Duodenal mucosa (tissue), 2 donors: ENCODE measurements around the gene CLEC12A.
"Not testable (repeated sequence)": the region's sequence is repeated elsewhere in the genome, so short reads cannot be mapped to it uniquely, and the experiment has no call there.

Experiments
- H3K27ac ChIP-seq: one replicate; pipeline ENCODE4 v1.7.0; 2013; ENCODE audit warnings: low read depth, low read length
- H3K27me3 ChIP-seq, 2 donors: one replicate each; pipeline ENCODE4 v1.7.0; 2013; ENCODE audit warnings: low read length in 2 of 2, control low read depth in 1 of 2; ENCODE audit not compliant: insufficient read depth in 2 of 2, control insufficient read depth in 1 of 2
- H3K36me3 ChIP-seq, 2 donors: one replicate each; pipeline ENCODE4 v1.7.0; 2013; ENCODE audit warnings: low read length in 2 of 2, control low read depth in 1 of 2; ENCODE audit not compliant: insufficient read depth in 2 of 2, control insufficient read depth in 1 of 2
- H3K4me1 ChIP-seq, 2 donors: one replicate each; pipeline ENCODE4 v1.7.0; 2013; ENCODE audit warnings: low read length in 2 of 2, control low read depth in 1 of 2; ENCODE audit not compliant: insufficient read depth in 2 of 2, control insufficient read depth in 1 of 2
- H3K4me3 ChIP-seq, 2 donors: one replicate each; pipeline ENCODE4 v1.7.0; 2013; ENCODE audit warnings: low read length in 2 of 2, low read depth in 1 of 2
- H3K9ac ChIP-seq, 2 donors: one replicate each; pipeline ENCODE4 v1.7.0; 2013; ENCODE audit warnings: low read length in 2 of 2, low read depth in 1 of 2
- H3K9me3 ChIP-seq, 2 donors: one replicate each; pipeline ENCODE4 v1.7.0; 2013; ENCODE audit warnings: low read length in 2 of 2, control low read depth in 1 of 2; ENCODE audit not compliant: control insufficient read depth in 1 of 2

The CLEC12A gene

GRCh38 chr12:9961106-9961505 lies 10.1 kb upstream of the CLEC12A start:
- H3K9me3 ChIP-seq, result no peaks in the 10 kb centered on the region
- no peak overlapping the region for H3K27ac ChIP-seq
- no peaks in the 10 kb centered on the region for H3K4me1 ChIP-seq
- no peak overlapping the region for H3K9ac ChIP-seq
- no peaks in the 10 kb centered on the region for H3K27me3 ChIP-seq
- H3K4me3 ChIP-seq, result no peak overlapping the region
- H3K36me3 ChIP-seq, result no peaks in the 10 kb centered on the region

GRCh38 chr12:9961901-9962300 lies 9.3 kb upstream of the CLEC12A start:
- Histone ChIP-seq H3K4me3 (no peak overlapping the region), H3K27me3 (no peaks in the 10 kb centered on the region)

DNA sequence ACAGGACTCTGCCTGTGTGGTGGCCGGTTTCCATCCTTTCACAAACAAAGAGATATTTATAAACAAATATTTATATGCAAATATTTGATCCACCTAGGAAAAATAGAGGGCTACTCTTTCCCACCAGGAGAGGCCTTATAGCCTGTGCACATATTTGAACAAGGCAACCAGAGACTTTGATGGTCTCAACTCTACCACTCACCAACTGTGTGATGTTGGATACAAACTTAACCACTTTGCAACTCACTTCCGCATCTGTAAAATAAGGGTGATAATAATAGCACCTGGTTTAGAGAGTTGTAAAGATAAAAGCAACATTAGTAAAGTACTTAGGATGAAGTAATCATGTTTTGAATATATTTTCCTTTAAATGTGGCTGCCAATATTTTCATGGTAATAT lies 1.5 kb upstream of the CLEC12A start:
- Histone ChIP-seq H3K27me3 (no peaks in the 10 kb centered on the region), H3K9me3 (no peaks in the 10 kb centered on the region), H3K36me3 (no peaks in the 10 kb centered on the region), H3K4me3 (no peak overlapping the region), H3K4me1 (no peaks in the 10 kb centered on the region), H3K9ac (no peak overlapping the region), H3K27ac (no peak overlapping the region)

More at GRCh38 chr12:9961901-9962300, 9.3 kb upstream of the CLEC12A start:
- Histone ChIP-seq H3K27ac (no peak overlapping the region), H3K9me3 (no peaks in the 10 kb centered on the region), H3K4me1 (no peaks in the 10 kb centered on the region), H3K36me3 (no peaks in the 10 kb centered on the region), H3K9ac (no peak overlapping the region)

- Histone ChIP-seq H3K27me3 (no peaks in the 10 kb centered on the region), H3K36me3 (no peaks in the 10 kb centered on the region), H3K9me3 (no peaks in the 10 kb centered on the region), H3K4me1 (no peaks in the 10 kb centered on the region), H3K4me3 (no peak overlapping the region), H3K27ac (no peak overlapping the region), H3K9ac (no peak overlapping the region)
Measured at GRCh38 chr12:9973949-9974348, 2.7 kb downstream of the CLEC12A start.

- H3K4me1 ChIP-seq, H3K9me3 ChIP-seq, H3K36me3 ChIP-seq, H3K27ac ChIP-seq, H3K27me3 ChIP-seq, H3K9ac ChIP-seq, H3K4me3 ChIP-seq: not testable (repeated sequence)
Measured at GRCh38 chr12:9974731-9975130, 3.5 kb downstream of the CLEC12A start.

DNA sequence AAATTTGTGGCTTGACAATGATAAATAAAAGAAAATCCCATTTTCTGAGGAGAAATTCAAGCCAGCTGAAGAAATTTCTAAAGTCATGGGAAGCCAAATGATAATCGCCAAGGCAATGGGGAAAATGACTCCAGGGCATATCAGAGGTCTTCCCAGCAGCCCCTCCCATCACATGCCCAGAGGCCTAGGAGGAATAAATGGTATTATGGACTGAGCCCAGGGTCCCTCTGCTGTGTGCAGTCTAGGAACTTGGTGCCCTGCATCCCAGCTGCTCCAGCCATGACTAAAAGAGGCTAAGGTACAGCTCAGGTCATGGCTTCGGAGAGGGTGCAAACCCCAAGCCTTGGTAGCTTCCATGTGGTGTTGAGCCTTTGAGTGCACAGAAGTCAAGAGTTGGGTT lies 4.4 kb downstream of the CLEC12A start:
- H3K9ac ChIP-seq, result no peak overlapping the region
- no peak overlapping the region for H3K27ac ChIP-seq
- no peaks in the 10 kb centered on the region for H3K9me3 ChIP-seq
- no peak overlapping the region for H3K4me3 ChIP-seq
- H3K27me3 ChIP-seq, result no peaks in the 10 kb centered on the region
- no peaks in the 10 kb centered on the region for H3K36me3 ChIP-seq
- H3K4me1 ChIP-seq, result no peaks in the 10 kb centered on the region

- H3K27me3 ChIP-seq, H3K9me3 ChIP-seq, H3K4me1 ChIP-seq, H3K36me3 ChIP-seq, H3K27ac ChIP-seq, H3K9ac ChIP-seq, H3K4me3 ChIP-seq: not testable (repeated sequence)
Measured at GRCh38 chr12:9976626-9977025, 5.4 kb downstream of the CLEC12A start.

DNA sequence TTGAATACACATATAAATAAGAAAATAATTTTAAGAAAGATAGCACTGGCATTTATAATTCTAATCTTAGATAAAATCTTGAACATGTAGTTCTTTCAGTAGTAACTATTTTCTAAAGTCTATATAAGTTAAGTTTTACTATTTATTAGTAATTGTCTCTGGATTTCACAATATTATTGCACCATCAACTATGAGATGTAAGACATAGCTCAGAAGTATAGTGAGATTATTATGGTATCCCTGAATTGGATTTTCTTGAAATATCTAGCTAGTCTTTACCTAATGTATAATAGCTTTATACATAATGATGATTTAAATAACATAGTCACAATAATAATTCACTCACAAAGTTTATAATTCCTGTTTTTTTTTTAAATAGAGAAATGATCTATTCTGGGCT lies 6.7 kb downstream of the CLEC12A start:
- Histone ChIP-seq H3K27ac (no peak overlapping the region), H3K36me3 (no peaks in the 10 kb centered on the region), H3K9me3 (no peaks in the 10 kb centered on the region), H3K4me1 (no peaks in the 10 kb centered on the region), H3K27me3 (no peaks in the 10 kb centered on the region), H3K9ac (no peak overlapping the region), H3K4me3 (no peak overlapping the region)

GRCh38 chr12:9980126-9980525 lies 8.9 kb downstream of the CLEC12A start:
- no peaks in the 10 kb centered on the region for H3K27me3 ChIP-seq
- H3K9me3 ChIP-seq, result no peaks in the 10 kb centered on the region
- H3K9ac ChIP-seq, result no peak overlapping the region
- no peak overlapping the region for H3K4me3 ChIP-seq
- no peaks in the 10 kb centered on the region for H3K4me1 ChIP-seq
- H3K36me3 ChIP-seq, result no peaks in the 10 kb centered on the region
- H3K27ac ChIP-seq, result no peak overlapping the region

DNA sequence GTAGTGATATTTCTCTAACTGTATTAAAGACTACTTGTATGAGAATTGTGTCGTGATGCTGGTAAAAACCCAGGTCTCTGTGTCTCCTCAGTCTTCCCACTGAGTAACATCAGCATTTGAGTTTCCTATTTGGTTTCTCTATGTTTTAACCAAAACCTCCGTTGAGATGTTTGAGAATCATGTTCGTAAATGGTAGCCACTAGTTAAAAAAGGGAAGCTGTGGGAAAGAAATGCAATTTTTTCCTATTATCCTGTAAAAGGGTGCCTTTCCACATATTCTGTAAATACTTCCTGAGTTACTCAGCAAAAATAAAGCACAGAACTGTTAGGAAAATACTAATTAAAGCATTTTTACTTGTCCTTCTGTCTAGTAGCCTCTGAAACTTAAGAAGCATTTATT lies 20.7 kb downstream of the CLEC12A start:
- Histone ChIP-seq H3K4me1 (no peaks in the 10 kb centered on the region), H3K9me3 (no peaks in the 10 kb centered on the region), H3K27ac (no peak overlapping the region), H3K4me3 (no peak overlapping the region), H3K27me3 (no peaks in the 10 kb centered on the region), H3K36me3 (no peaks in the 10 kb centered on the region), H3K9ac (no peak overlapping the region)

DNA sequence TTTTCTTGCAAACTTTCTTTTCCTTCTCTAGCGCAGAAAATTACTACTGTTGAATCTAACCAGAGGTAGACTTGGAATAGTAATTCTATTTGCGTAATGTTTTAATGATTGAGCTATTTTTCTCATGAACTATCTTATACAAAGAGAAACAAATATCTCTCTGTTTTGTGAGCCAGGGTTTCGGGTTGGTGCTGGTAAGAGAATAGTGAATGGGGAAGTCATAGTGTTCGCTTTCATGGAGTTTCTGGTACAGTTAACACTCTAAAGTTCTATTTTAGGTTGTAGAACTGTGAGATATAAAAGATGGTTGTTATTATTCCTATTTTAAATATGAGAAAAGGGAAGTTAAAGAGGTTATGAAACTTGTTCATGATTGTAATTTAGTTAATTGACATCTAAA lies 21.1 kb downstream of the CLEC12A start:
- Histone ChIP-seq H3K27me3 (no peaks in the 10 kb centered on the region), H3K9ac (no peak overlapping the region), H3K4me1 (no peaks in the 10 kb centered on the region), H3K9me3 (no peaks in the 10 kb centered on the region), H3K27ac (no peak overlapping the region), H3K36me3 (no peaks in the 10 kb centered on the region), H3K4me3 (no peak overlapping the region)
